WTC11 (cell line): ENCODE results near the gene IRX3. TPM values are rescaled to one million over a fixed set of nuclear protein-coding genes. Genes with fewer than 3 reads are reported as not detected.

Experiments used
- ATAC-seq: fragments of 200-7000 bp; cut with Tn5 transposase; 2 replicates; pipeline ENCODE4 v1.10.0; 2021; ENCODE audit warnings: mild to moderate bottlenecking, moderate library complexity
- Bru-seq: library from RNA; stranded (reverse); fragments of 400-500 nt; gene quantifications from one replicate; lab custom pipeline; 2021; lab: Mats Ljungman, UMichigan
- CTCF ChIA-PET: fragments of 300-600 bp; sonication (Branson Sonifier 250); formaldehyde crosslinking; loops from one replicate; lab custom pipeline; 2021; ENCODE audit warnings: antibody characterized with exemption; lab: Charles Lee
- POLR2A ChIA-PET: fragments of 350-600 bp; sonication (Branson Sonifier 250); formaldehyde crosslinking; loops from one replicate; lab custom pipeline; 2021; ENCODE audit warnings: antibody characterized with exemption; lab: Charles Lee
- DNase-seq: peaks from one replicate; pipeline ENCODE4 v3.0.0; 2021; ENCODE audit warnings: low spot score
- H3K27ac Mint-ChIP-seq: 2 replicates; pipeline ENCODE4 v1.8.0; 2021; ENCODE audit warnings: mixed read lengths
- H3K27me3 Mint-ChIP-seq: 2 replicates; pipeline ENCODE4 v1.8.0; 2021; ENCODE audit warnings: low read depth, mild to moderate bottlenecking, moderate library complexity, mixed read lengths
- H3K36me3 Mint-ChIP-seq: 2 replicates; pipeline ENCODE4 v1.8.0; 2021; ENCODE audit warnings: mixed read lengths
- H3K4me1 Mint-ChIP-seq: 2 replicates; pipeline ENCODE4 v1.8.0; 2022; ENCODE audit warnings: mixed read lengths
- H3K4me3 Mint-ChIP-seq: 2 replicates; pipeline ENCODE4 v1.8.0; 2021; ENCODE audit warnings: mild to moderate bottlenecking, moderate library complexity, mixed read lengths
- H3K9me3 Mint-ChIP-seq: 2 replicates; pipeline ENCODE4 v1.8.0; 2021; ENCODE audit warnings: mixed read lengths
- CREB1 ChIP-seq: sonication (generic); formaldehyde crosslinking; IDR thresholded peaks from 2 replicates; pipeline ENCODE4 v1.8.0; 2023; ENCODE audit warnings: mild to moderate bottlenecking, missing genetic modification reagents
- CTCF ChIP-seq: fragments of 200-600 bp; IDR thresholded peaks from 2 replicates; pipeline ENCODE4 v1.8.0; 2022; ENCODE audit warnings: antibody characterized with exemption
- E2F1 ChIP-seq: sonication (generic); formaldehyde crosslinking; IDR thresholded peaks from 2 replicates; pipeline ENCODE4 v1.8.0; 2022; ENCODE audit warnings: mild to moderate bottlenecking, missing genetic modification reagents
- GABPB1 ChIP-seq: sonication (generic); formaldehyde crosslinking; IDR thresholded peaks from 2 replicates; pipeline ENCODE4 v1.8.1; 2023; ENCODE audit warnings: mild to moderate bottlenecking, missing genetic modification reagents
- GRHL2 ChIP-seq: fragments of 250-450 bp; sonication (Bioruptor Pico); IDR thresholded peaks from 2 replicates; pipeline ENCODE4 v1.8.0; 2022; ENCODE audit warnings: mild to moderate bottlenecking, moderate library complexity; ENCODE audit not compliant: insufficient replicate concordance, severe bottlenecking
- JAZF1 ChIP-seq: fragments of 250-450 bp; sonication (Bioruptor Pico); IDR thresholded peaks from 2 replicates; pipeline ENCODE4 v1.9.0; 2021; ENCODE audit warnings: moderate library complexity, mild to moderate bottlenecking, inconsistent platforms
- NFYB ChIP-seq: sonication (generic); formaldehyde crosslinking; conservative IDR thresholded peaks from 2 replicates; pipeline ENCODE4 v1.8.0; 2022; ENCODE audit warnings: low read depth, missing genetic modification reagents
- SOX15 ChIP-seq: fragments of 250-450 bp; sonication (Bioruptor Pico); IDR thresholded peaks from 2 replicates; pipeline ENCODE4 v1.9.0; 2021; ENCODE audit warnings: mild to moderate bottlenecking
- SP1 ChIP-seq: sonication (generic); formaldehyde crosslinking; conservative IDR thresholded peaks from 2 replicates; pipeline ENCODE4 v1.8.1; 2022; ENCODE audit warnings: missing genetic modification reagents
- TEAD4 ChIP-seq: sonication (generic); formaldehyde crosslinking; IDR thresholded peaks from 2 replicates; pipeline ENCODE4 v1.8.0; 2022; ENCODE audit warnings: mild to moderate bottlenecking, missing genetic modification reagents
- ZNF263 ChIP-seq: sonication (generic); formaldehyde crosslinking; IDR thresholded peaks from 2 replicates; pipeline ENCODE4 v1.8.1; 2022; ENCODE audit warnings: low read depth, mild to moderate bottlenecking, moderate library complexity, missing genetic modification reagents
- long read RNA-seq, 3 experiments: library from RNA in 1 of 3; library from capped mRNA in 1 of 3; library from polyadenylated mRNA in 1 of 3; unstranded in 2 of 3; stranded (forward) in 1 of 3; transcript quantifications; one replicate each; pipeline ENCODE4 v2.0.0, GENCODE V29; 2021
- total RNA-seq: library from RNA; stranded (reverse); gene quantifications from 3 replicates; pipeline ENCODE4 v1.2.3, GENCODE V29; 2021
- TF ChIP-seq, protein P1 (sequence below): sonication (generic); formaldehyde crosslinking; IDR thresholded peaks from 2 replicates; pipeline ENCODE4 v1.8.1; 2023; ENCODE audit warnings: mild to moderate bottlenecking, moderate library complexity, missing genetic modification reagents
- TF ChIP-seq, protein P2 (sequence below): sonication (generic); formaldehyde crosslinking; IDR thresholded peaks from 2 replicates; pipeline ENCODE4 v1.8.0; 2022; ENCODE audit warnings: mild to moderate bottlenecking, missing genetic modification reagents
- TF ChIP-seq, protein P3 (sequence below): sonication (generic); formaldehyde crosslinking; IDR thresholded peaks from 2 replicates; pipeline ENCODE4 v1.8.0; 2023; ENCODE audit warnings: missing genetic modification reagents, mild to moderate bottlenecking, borderline replicate concordance
- TF ChIP-seq, protein P4 (sequence below): fragments of 250-450 bp; sonication (Bioruptor Pico); IDR thresholded peaks from 2 replicates; pipeline ENCODE4 v1.9.0; 2021; ENCODE audit warnings: moderate library complexity, mild to moderate bottlenecking, inconsistent platforms, borderline replicate concordance

IRX3 gene
- total RNA-seq = 1.1 to 2.2 TPM (median 1.6 TPM) in 3 replicates
- Bru-seq, nascent RNA = percentile 32 among the genes with signal in this experiment
- long read RNA-seq, experiment 1, partial matches to known transcripts = 0 of 1 reads
- long read RNA-seq, experiment 1, other reads (novel, unspliced or antisense) = 0 of 1 reads
- long read RNA-seq, experiment 2, partial matches to known transcripts = 1 of 1 reads
- long read RNA-seq, experiment 2, other reads (novel, unspliced or antisense) = 0 of 1 reads
- long read RNA-seq, experiment 3 = 0 reads

- POLR2A ChIA-PET = interaction anchor here (0.9 to 1.0 kb wide), 3 partner anchors 364 to 649 kb away, joined by 3 to 4 read pairs (median 3); no protein-coding TSS in a partner anchor
- H3K27me3 Mint-ChIP-seq = peaks cover 93% of the 10 kb centered on the region
- DNase-seq (peak; percentile 88), ATAC-seq (peak; percentile 55)
- no peaks in the 10 kb centered on the region for H3K36me3 Mint-ChIP-seq
- peaks cover 48% of the 10 kb centered on the region for H3K4me1 Mint-ChIP-seq
- H3K4me3 Mint-ChIP-seq = peak within 1 kb of the TSS; percentile 85
- TF ChIP-seq CTCF (no peak), E2F1 (CRISPR knock-in tag) (no peak), TEAD4 (CRISPR knock-in tag) (no peak), SOX15 (CRISPR knock-in tag) (no peak), GABPB1 (CRISPR knock-in tag) (no peak), CREB1 (CRISPR knock-in tag) (no peak), ZNF263 (CRISPR knock-in tag) (peak; percentile 58; the same call in 1 of the 2 replicates), SP1 (CRISPR knock-in tag) (peak; percentile 44; the same call in 1 of the 2 replicates), GRHL2 (no peak), JAZF1 (CRISPR knock-in tag) (no peak), NFYB (CRISPR knock-in tag) (peak; percentile 70)
- TF ChIP-seq, protein P1, sequence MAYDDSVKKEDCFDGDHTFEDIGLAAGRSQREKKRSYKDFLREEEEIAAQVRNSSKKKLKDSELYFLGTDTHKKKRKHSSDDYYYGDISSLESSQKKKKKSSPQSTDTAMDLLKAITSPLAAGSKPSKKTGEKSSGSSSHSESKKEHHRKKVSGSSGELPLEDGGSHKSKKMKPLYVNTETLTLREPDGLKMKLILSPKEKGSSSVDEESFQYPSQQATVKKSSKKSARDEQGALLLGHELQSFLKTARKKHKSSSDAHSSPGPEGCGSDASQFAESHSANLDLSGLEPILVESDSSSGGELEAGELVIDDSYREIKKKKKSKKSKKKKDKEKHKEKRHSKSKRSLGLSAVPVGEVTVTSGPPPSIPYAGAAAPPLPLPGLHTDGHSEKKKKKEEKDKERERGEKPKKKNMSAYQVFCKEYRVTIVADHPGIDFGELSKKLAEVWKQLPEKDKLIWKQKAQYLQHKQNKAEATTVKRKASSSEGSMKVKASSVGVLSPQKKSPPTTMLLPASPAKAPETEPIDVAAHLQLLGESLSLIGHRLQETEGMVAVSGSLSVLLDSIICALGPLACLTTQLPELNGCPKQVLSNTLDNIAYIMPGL = no peak
- TF ChIP-seq, protein P2, sequence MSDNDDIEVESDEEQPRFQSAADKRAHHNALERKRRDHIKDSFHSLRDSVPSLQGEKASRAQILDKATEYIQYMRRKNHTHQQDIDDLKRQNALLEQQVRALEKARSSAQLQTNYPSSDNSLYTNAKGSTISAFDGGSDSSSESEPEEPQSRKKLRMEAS (CRISPR knock-in tag) = peak; percentile 35; the same call in 1 of the 2 replicates
- TF ChIP-seq, protein P3, sequence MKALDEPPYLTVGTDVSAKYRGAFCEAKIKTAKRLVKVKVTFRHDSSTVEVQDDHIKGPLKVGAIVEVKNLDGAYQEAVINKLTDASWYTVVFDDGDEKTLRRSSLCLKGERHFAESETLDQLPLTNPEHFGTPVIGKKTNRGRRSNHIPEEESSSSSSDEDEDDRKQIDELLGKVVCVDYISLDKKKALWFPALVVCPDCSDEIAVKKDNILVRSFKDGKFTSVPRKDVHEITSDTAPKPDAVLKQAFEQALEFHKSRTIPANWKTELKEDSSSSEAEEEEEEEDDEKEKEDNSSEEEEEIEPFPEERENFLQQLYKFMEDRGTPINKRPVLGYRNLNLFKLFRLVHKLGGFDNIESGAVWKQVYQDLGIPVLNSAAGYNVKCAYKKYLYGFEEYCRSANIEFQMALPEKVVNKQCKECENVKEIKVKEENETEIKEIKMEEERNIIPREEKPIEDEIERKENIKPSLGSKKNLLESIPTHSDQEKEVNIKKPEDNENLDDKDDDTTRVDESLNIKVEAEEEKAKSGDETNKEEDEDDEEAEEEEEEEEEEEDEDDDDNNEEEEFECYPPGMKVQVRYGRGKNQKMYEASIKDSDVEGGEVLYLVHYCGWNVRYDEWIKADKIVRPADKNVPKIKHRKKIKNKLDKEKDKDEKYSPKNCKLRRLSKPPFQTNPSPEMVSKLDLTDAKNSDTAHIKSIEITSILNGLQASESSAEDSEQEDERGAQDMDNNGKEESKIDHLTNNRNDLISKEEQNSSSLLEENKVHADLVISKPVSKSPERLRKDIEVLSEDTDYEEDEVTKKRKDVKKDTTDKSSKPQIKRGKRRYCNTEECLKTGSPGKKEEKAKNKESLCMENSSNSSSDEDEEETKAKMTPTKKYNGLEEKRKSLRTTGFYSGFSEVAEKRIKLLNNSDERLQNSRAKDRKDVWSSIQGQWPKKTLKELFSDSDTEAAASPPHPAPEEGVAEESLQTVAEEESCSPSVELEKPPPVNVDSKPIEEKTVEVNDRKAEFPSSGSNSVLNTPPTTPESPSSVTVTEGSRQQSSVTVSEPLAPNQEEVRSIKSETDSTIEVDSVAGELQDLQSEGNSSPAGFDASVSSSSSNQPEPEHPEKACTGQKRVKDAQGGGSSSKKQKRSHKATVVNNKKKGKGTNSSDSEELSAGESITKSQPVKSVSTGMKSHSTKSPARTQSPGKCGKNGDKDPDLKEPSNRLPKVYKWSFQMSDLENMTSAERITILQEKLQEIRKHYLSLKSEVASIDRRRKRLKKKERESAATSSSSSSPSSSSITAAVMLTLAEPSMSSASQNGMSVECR (CRISPR knock-in tag) = peak; percentile 66; the same call in 1 of the 2 replicates
- TF ChIP-seq, protein P4, sequence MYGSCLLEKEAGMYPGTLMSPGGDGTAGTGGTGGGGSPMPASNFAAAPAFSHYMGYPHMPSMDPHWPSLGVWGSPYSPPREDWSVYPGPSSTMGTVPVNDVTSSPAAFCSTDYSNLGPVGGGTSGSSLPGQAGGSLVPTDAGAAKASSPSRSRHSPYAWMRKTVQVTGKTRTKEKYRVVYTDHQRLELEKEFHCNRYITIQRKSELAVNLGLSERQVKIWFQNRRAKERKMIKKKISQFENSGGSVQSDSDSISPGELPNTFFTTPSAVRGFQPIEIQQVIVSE (CRISPR knock-in tag) = no peak
- CTCF ChIA-PET = interaction anchor here (0.6 to 2.4 kb wide), 14 partner anchors 92 to 783 kb away, joined by 3 to 9 read pairs (median 3); partner anchors contain the start of gene IRX5
- peak within 1 kb of the TSS; percentile 97 for H3K27ac Mint-ChIP-seq
- H3K9me3 Mint-ChIP-seq = no peaks in the 10 kb centered on the region
Measured at GRCh38 chr16:54286366-54287130, at the start of gene IRX3. TSS of gene IRX3 (minus strand) at chr16:54286787. CDS start at chr16:54286050, 737 bp downstream.
